HG03108 (cell line): ENCODE results near the gene RASEF.
"Not testable (repeated sequence)": the region's sequence is repeated elsewhere in the genome, so short reads cannot be mapped to it uniquely, and the experiment has no call there.

ENCODE experiments used
- ATAC-seq: cut with Tn5 transposase; IDR thresholded peaks from one replicate; pipeline ENCODE4 v1.9.1; 2021; ENCODE audit warnings: moderate library complexity; ENCODE audit not compliant: unreplicated experiment

The RASEF gene

GRCh38 chr9:82981552-82981951 lies 81.4 kb downstream of the RASEF start:
- ATAC-seq: no peak

- no peak for ATAC-seq
These were observed 87.8 kb downstream of the RASEF start for GRCh38 chr9:82975176-82975575.

- no peak for ATAC-seq
These were observed 90.5 kb downstream of the RASEF start for GRCh38 chr9:82972446-82972845.

- ATAC-seq: no peak
These were observed 92.6 kb downstream of the RASEF start for GRCh38 chr9:82970359-82970758.

- no peak for ATAC-seq
These were observed 93.7 kb downstream of the RASEF start for GRCh38 chr9:82969291-82969690.

- ATAC-seq: no peak
These were observed 94.1 kb downstream of the RASEF start for GRCh38 chr9:82968816-82969215.

- ATAC-seq: no peak
These were observed 94.6 kb downstream of the RASEF start for GRCh38 chr9:82968388-82968787.

- ATAC-seq: peak; percentile 90
These were observed 101.3 kb downstream of the RASEF start for GRCh38 chr9:82961504-82962125.

- no peak for ATAC-seq
These were observed 105.2 kb downstream of the RASEF start for GRCh38 chr9:82957529-82958379.

GRCh38 chr9:82949203-82949602 lies 113.7 kb downstream of the RASEF start:
- no peak for ATAC-seq

- no peak for ATAC-seq
These were observed 122.6 kb downstream of the RASEF start for GRCh38 chr9:82940376-82940775.

- no peak for ATAC-seq
These were observed 123.5 kb downstream of the RASEF start for GRCh38 chr9:82939451-82939850.

- no peak for ATAC-seq
These were observed 124.3 kb downstream of the RASEF start for GRCh38 chr9:82938426-82939218.

- not testable (repeated sequence) for ATAC-seq
These were observed 126.4 kb downstream of the RASEF start for GRCh38 chr9:82936561-82936960.

- ATAC-seq: no peak
These were observed 128.0 kb downstream of the RASEF start for GRCh38 chr9:82934949-82935348.

GRCh38 chr9:82934025-82934424 lies 128.9 kb downstream of the RASEF start:
- not testable (repeated sequence) for ATAC-seq

GRCh38 chr9:82930116-82930515 lies 132.8 kb downstream of the RASEF start:
- ATAC-seq: no peak
